OCI-LY1 (cell line): ENCODE results near the gene TTLL11.

Experiments used
- H2AFZ ChIP-seq: fragments of 200-600 bp; sonication (generic), shearing (Covaris generic); 2 replicates; pipeline ENCODE4 v1.6.0; 2014; ENCODE audit warnings: antibody characterized with exemption, mild to moderate bottlenecking, low read length
- H3F3A ChIP-seq: fragments of 200-600 bp; sonication (generic), shearing (Covaris generic); 2 replicates; pipeline ENCODE4 v1.6.0; 2014; ENCODE audit warnings: mild to moderate bottlenecking, antibody characterized with exemption, low read length, moderate library complexity; ENCODE audit not compliant: insufficient read depth
- H3K27ac ChIP-seq: fragments of 200-600 bp; sonication (generic); 2 replicates; pipeline ENCODE4 v1.5.1; 2014; ENCODE audit warnings: low read length, mixed run types, mild to moderate bottlenecking, low read depth; ENCODE audit not compliant: poor library complexity, severe bottlenecking
- H3K27me3 ChIP-seq: fragments of 200-600 bp; sonication (generic); 2 replicates; pipeline ENCODE4 v1.6.0; 2014; ENCODE audit warnings: antibody characterized with exemption, mild to moderate bottlenecking, low read length, moderate library complexity; ENCODE audit not compliant: insufficient read depth
- H3K36me3 ChIP-seq: fragments of 200-600 bp; sonication (generic); 2 replicates; pipeline ENCODE4 v1.6.1; 2014; ENCODE audit warnings: mild to moderate bottlenecking, antibody characterized with exemption, low read length, moderate library complexity, mixed read lengths; ENCODE audit not compliant: insufficient read depth
- H3K4me1 ChIP-seq: fragments of 200-600 bp; sonication (generic); 2 replicates; pipeline ENCODE4 v1.5.1; 2014; ENCODE audit warnings: mild to moderate bottlenecking, low read length, moderate library complexity; ENCODE audit not compliant: insufficient read depth, severe bottlenecking
- H3K4me2 ChIP-seq: fragments of 200-600 bp; sonication (generic), shearing (Covaris generic); 2 replicates; pipeline ENCODE4 v1.6.1; 2014; ENCODE audit warnings: low read length
- H3K4me3 ChIP-seq: fragments of 200-600 bp; sonication (generic); 2 replicates; pipeline ENCODE4 v1.5.1; 2014; ENCODE audit warnings: low read length, low read depth, mild to moderate bottlenecking, mixed read lengths; ENCODE audit not compliant: poor library complexity, severe bottlenecking
- H3K79me2 ChIP-seq: fragments of 200-600 bp; shearing (Covaris generic); 2 replicates; pipeline ENCODE4 v1.6.1; 2016; ENCODE audit warnings: mixed run types, low read length, mixed read lengths; ENCODE audit not compliant: insufficient read depth
- H3K9ac ChIP-seq: fragments of 200-600 bp; sonication (generic), shearing (Covaris generic); 2 replicates; pipeline ENCODE4 v1.6.1; 2014; ENCODE audit warnings: mild to moderate bottlenecking, low read length, mixed read lengths
- H3K9me2 ChIP-seq: fragments of 200-600 bp; sonication (generic), shearing (Covaris generic); 2 replicates; pipeline ENCODE4 v1.6.1; 2014; ENCODE audit warnings: low read depth, mild to moderate bottlenecking, low read length, mixed read lengths
- H3K9me3 ChIP-seq: fragments of 200-600 bp; shearing (Covaris generic); 2 replicates; pipeline ENCODE4 v1.6.1; 2014; ENCODE audit warnings: low read length, mixed read lengths
- H4K20me1 ChIP-seq: fragments of 200-600 bp; sonication (generic), shearing (Covaris generic); 2 replicates; pipeline ENCODE4 v1.6.0; 2016; ENCODE audit warnings: mild to moderate bottlenecking, low read length; ENCODE audit not compliant: insufficient read depth
- EZH2 ChIP-seq: fragments of 200-600 bp; sonication (generic), shearing (Covaris generic); IDR thresholded peaks from 2 replicates; pipeline ENCODE4 v1.8.0; 2017; ENCODE audit warnings: borderline replicate concordance, mixed run types, mild to moderate bottlenecking, antibody characterized with exemption, low read length, moderate library complexity, mixed read lengths
- TF ChIP-seq, protein P1 (sequence below): fragments of 200-600 bp; sonication (generic), shearing (Covaris generic); IDR thresholded peaks from 2 replicates; pipeline ENCODE4 v1.5.1; 2017; ENCODE audit warnings: mild to moderate bottlenecking, antibody characterized with exemption, low read length, moderate library complexity, mixed read lengths

TTLL11 gene

DNA sequence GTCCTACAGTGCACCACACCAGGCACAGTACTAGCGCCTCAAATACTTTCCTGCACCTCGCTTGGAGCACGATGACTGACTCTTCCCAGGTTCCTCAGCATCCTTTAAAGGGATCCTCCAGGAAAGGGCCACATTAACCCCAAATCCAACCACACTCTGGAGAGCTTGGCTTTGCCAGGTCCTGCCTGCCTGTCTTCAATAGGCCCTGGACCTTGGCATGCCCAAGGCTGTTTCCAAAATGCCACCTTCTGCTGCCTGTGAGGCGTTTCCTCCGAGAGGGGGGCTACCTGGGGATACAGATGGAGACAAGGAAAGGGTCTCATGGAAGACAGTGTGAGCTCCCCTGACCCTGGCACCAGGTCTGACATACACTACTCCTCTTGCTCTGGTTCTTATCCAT, 271.8 kb downstream of the TTLL11 start:
- Histone ChIP-seq H3K27me3 (no peaks in the 10 kb centered on the region), H2AFZ (no peak overlapping the region), H3K4me1 (peaks cover 62% of the 10 kb centered on the region)

DNA sequence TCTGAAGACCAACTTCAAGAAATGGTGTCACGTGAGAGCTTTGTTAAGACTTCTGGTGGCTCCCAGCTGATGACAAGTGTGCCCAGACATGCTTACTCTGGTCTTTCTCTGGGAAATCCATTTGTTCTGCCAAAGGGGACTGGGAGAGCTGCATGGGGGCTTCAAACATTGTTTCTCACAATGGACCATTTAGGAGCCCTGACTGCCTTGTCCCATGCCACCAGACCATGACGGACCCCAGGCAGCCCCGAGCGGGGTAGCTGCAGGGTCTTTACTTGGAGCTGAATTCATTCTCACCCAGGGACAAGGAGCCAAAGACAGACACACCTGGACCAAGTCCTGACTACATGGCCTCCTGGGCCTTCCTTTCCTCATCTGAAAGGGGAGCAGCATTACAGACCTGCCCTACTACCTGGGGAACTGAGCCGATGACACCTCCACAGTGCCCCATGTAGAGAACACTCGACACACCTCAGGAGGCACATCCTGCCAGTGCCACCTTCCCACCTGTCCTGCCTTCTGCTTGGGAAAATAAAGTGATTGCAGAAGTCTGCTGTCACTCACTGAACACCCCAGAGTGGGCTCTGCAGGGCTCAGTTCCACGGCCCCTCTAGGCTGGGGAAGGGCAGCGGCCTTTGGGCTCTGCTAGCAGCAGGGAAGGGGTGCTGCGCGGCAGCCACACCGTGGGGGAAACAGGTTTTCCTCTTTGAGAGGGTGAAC, 272.7 kb downstream of the TTLL11 start:
- Histone ChIP-seq H4K20me1 (no peaks in the 10 kb centered on the region), H3K9me3 (no peaks in the 10 kb centered on the region), H3K27ac (peak overlapping the region; percentile 45), H3K4me1 (peaks cover 57% of the 10 kb centered on the region), H3F3A (no peaks in the 10 kb centered on the region), H3K9me2 (no peaks in the 10 kb centered on the region), H3K4me3 (no peak overlapping the region), H3K4me2 (peak overlapping the region; percentile 37; the same call in 1 of the 2 replicates), H3K79me2 (no peaks in the 10 kb centered on the region), H2AFZ (no peak overlapping the region), H3K9ac (no peak overlapping the region), H3K36me3 (no peaks in the 10 kb centered on the region), H3K27me3 (no peaks in the 10 kb centered on the region)
- TF ChIP-seq EZH2, result no peak
- TF ChIP-seq, protein P1, sequence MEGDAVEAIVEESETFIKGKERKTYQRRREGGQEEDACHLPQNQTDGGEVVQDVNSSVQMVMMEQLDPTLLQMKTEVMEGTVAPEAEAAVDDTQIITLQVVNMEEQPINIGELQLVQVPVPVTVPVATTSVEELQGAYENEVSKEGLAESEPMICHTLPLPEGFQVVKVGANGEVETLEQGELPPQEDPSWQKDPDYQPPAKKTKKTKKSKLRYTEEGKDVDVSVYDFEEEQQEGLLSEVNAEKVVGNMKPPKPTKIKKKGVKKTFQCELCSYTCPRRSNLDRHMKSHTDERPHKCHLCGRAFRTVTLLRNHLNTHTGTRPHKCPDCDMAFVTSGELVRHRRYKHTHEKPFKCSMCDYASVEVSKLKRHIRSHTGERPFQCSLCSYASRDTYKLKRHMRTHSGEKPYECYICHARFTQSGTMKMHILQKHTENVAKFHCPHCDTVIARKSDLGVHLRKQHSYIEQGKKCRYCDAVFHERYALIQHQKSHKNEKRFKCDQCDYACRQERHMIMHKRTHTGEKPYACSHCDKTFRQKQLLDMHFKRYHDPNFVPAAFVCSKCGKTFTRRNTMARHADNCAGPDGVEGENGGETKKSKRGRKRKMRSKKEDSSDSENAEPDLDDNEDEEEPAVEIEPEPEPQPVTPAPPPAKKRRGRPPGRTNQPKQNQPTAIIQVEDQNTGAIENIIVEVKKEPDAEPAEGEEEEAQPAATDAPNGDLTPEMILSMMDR, result no peak

More for the DNA sequence above, 271.8 kb downstream of the TTLL11 start:
- no peaks in the 10 kb centered on the region for H4K20me1 ChIP-seq
- no peaks in the 10 kb centered on the region for H3K9me3 ChIP-seq
- peak overlapping the region; percentile 52; the same call in 1 of the 2 replicates for H3K4me2 ChIP-seq
- H3K9me2 ChIP-seq, result no peaks in the 10 kb centered on the region
- H3K4me3 ChIP-seq, result no peak overlapping the region
- H3K9ac ChIP-seq, result no peak overlapping the region; the same call in 1 of the 2 replicates
- H3K27ac ChIP-seq, result peak overlapping the region; percentile 86
- H3K79me2 ChIP-seq, result no peaks in the 10 kb centered on the region
- no peaks in the 10 kb centered on the region for H3F3A ChIP-seq
- no peaks in the 10 kb centered on the region for H3K36me3 ChIP-seq
- no peak for TF ChIP-seq EZH2
- TF ChIP-seq, protein P1, result no peak

DNA sequence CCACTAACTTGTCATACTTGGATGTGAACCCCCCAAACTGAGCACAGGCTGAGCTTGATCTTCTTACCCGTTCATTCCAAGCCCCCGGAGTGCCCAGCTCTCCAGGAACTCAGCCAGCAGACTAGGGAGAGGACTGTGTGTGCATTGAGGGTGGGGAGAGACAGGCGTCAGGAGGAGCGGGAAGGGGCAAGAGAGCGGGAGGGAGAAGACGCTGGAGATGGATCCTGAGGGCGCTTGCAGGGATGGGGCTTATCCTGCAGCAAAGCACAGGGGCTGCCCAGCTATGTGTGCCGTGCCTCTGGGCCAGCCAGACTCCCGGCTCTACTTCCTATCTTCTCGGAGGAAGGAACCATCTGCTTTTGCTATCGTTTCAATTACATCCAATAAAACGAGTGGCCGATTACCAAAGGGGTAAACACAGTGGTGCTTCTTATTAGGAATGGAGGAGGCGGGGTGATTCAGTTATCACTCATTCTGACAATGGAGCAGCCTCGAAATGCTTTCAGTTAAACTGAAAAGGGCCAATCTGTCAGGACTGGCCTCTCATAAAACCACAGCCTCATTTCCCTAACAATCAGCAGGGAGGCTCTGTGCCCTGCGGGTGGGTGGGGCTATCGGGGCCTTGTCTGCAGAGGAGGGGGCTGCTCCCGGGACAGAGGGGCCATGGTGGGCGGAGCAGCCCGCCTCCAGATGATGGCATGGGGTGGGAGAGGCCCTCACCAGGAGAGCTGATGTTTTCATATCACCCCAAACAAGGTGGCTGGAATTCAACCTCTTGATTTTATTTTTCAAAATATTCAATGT, 273.5 kb downstream of the TTLL11 start:
- H3K79me2 ChIP-seq, result no peaks in the 10 kb centered on the region
- H3K9me2 ChIP-seq, result no peaks in the 10 kb centered on the region
- peak overlapping the region; percentile 37; the same call in 1 of the 2 replicates for H3K4me2 ChIP-seq
- no peaks in the 10 kb centered on the region for H4K20me1 ChIP-seq
- no peaks in the 10 kb centered on the region for H3K36me3 ChIP-seq
- no peak overlapping the region; the same call in 1 of the 2 replicates for H3K9ac ChIP-seq
- H2AFZ ChIP-seq, result no peak overlapping the region
- no peaks in the 10 kb centered on the region for H3K27me3 ChIP-seq
- H3K4me3 ChIP-seq, result no peak overlapping the region
- H3K9me3 ChIP-seq, result no peaks in the 10 kb centered on the region
- TF ChIP-seq, protein P1, result no peak
- TF ChIP-seq EZH2, result no peak
- H3K4me1 ChIP-seq, result peaks cover 49% of the 10 kb centered on the region
- H3F3A ChIP-seq, result no peaks in the 10 kb centered on the region
- H3K27ac ChIP-seq, result peak overlapping the region; percentile 45
